Measurements from ENCODE around the gene PDXP. TPM values are rescaled to one million over a fixed set of nuclear protein-coding genes. Genes with fewer than 3 reads are reported as not detected.

PDXP gene
- polyA plus RNA-seq, 1 experiment, result 24.0 TPM

DNA sequence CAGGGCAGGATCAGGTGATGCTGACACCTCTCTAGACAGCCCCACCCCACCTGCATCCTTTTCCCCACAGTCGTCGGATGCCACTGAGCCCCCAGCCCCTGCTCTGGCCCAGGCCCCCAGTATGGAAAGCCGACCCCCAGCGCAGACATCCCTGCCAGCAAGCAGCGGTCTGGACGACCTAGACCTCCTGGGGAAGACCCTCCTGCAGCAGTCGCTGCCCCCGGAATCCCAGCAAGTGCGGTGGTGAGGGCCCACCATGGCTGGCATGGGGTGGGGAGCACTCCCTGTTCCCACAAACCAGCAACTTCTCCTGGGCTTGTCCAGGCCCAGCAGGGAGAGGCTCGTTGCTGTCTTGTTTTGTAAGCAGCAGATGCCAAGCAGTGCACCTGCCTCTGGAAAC lies 28.6 kb upstream of the PDXP start:
- no peak for DNase-seq (ENCODE audit: low read depth)
- TF ChIP-seq, protein P1, sequence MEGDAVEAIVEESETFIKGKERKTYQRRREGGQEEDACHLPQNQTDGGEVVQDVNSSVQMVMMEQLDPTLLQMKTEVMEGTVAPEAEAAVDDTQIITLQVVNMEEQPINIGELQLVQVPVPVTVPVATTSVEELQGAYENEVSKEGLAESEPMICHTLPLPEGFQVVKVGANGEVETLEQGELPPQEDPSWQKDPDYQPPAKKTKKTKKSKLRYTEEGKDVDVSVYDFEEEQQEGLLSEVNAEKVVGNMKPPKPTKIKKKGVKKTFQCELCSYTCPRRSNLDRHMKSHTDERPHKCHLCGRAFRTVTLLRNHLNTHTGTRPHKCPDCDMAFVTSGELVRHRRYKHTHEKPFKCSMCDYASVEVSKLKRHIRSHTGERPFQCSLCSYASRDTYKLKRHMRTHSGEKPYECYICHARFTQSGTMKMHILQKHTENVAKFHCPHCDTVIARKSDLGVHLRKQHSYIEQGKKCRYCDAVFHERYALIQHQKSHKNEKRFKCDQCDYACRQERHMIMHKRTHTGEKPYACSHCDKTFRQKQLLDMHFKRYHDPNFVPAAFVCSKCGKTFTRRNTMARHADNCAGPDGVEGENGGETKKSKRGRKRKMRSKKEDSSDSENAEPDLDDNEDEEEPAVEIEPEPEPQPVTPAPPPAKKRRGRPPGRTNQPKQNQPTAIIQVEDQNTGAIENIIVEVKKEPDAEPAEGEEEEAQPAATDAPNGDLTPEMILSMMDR (IDR thresholded peaks at IDR 0.05; ENCODE audit: insufficient read depth, low read depth, low read length), result no peak
- H3K4me3 ChIP-seq (ENCODE audit: low read depth, low read length), result no peak overlapping the region
- ChIA-PET POLR2A (no interaction called here), CTCF (interaction anchor here (6.3 kb wide), 1 partner anchor 13 kb away, joined by 47 read pairs; no protein-coding TSS in a partner anchor)
- H3K36me3 ChIP-seq (ENCODE audit: control insufficient read depth, insufficient read depth, low read length), result peaks cover 10% of the 10 kb centered on the region
- no peaks in the 10 kb centered on the region for H3K27me3 ChIP-seq (ENCODE audit: control insufficient read depth, insufficient read depth, low read length)

DNA sequence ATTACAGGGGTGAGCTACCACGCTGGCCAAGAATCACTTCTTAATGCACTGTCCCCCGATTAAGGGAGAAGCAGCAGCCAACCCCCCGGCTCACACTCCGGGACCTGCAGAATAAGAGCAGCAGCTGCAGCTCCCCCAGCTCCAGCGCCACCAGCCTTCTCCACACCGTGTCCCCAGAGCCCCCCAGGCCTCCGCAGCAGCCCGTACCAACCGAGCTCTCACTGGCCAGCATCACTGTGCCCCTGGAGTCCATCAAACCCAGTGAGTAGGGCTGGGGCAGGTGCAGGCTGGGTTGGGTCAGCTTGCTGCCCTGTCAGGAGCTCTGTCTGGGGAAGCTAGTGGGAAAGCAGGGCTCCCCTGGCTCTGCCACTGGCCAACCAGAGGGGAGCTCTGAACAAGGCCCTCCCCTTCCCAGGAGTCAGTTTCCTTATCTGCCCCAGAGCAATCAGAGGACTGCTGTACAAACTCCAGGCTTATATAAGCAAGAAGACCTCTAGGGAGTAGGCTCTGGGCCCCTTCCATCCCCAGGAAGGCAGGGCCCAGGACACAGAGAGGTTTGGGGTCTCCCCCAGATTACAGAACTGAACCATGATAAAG lies 27.6 kb upstream of the PDXP start:
- TF ChIP-seq, protein P1 (IDR thresholded peaks at IDR 0.05; ENCODE audit: insufficient read depth, low read depth, low read length), result no peak
- Histone ChIP-seq H3K4me3 (ENCODE audit: low read depth, low read length) (no peak overlapping the region), H3K27me3 (ENCODE audit: control insufficient read depth, insufficient read depth, low read length) (no peaks in the 10 kb centered on the region), H3K36me3 (ENCODE audit: control insufficient read depth, insufficient read depth, low read length) (peaks cover 10% of the 10 kb centered on the region)
- CTCF ChIA-PET, result interaction anchor here (5.1 to 6.5 kb wide), 2 partner anchors 13 to 51 kb away, joined by 41 to 79 read pairs; no protein-coding TSS in a partner anchor
- no peak for DNase-seq (ENCODE audit: low read depth)
- POLR2A ChIA-PET, result no interaction called here

DNA sequence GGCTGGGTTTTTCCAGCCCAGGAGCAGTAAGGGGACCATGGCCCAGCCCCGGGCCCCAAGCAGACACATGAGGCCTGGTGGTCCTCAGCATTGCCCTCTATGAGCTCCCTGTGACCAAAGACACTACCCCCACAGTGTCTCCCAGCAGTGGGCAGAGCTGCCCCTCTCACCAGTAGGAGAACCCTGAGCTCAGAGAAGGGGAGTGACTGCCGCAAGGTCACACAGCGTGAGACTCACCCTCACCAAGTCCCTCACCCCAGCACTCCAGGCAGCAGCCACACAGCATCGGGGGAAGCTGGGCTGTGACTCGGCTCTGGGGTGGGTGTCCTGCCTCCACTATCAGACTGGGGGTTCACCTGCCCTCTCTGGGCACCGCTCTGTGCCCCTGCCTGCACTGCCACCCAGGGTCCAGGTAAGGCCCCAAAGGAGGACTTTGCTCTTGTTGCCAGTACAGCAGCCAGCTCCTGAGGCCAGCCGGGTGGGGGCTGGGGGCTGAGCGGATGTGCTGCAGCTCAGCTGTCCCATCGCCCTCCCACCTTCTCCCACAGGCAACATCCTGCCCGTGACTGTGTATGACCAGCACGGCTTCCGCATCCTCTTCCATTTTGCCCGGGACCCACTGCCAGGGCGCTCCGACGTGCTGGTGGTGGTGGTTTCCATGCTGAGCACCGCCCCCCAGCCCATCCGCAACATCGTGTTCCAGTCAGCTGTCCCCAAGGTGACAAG lies 26.9 kb upstream of the PDXP start:
- DNase-seq (ENCODE audit: low read depth), result no peak
- peaks cover 10% of the 10 kb centered on the region for H3K36me3 ChIP-seq (ENCODE audit: control insufficient read depth, insufficient read depth, low read length)
- no peak overlapping the region for H3K4me3 ChIP-seq (ENCODE audit: low read depth, low read length)
- CTCF ChIA-PET, result interaction anchor here (2.2 to 6.5 kb wide), 4 partner anchors 9 to 90 kb away, joined by 6 to 79 read pairs (median 38); no protein-coding TSS in a partner anchor
- TF ChIP-seq, protein P1 (IDR thresholded peaks at IDR 0.05; ENCODE audit: insufficient read depth, low read depth, low read length), result no peak
- no peaks in the 10 kb centered on the region for H3K27me3 ChIP-seq (ENCODE audit: control insufficient read depth, insufficient read depth, low read length)
- POLR2A ChIA-PET, result interaction anchor here (0.5 kb wide), 1 partner anchor 11 kb away, joined by 3 read pairs; no protein-coding TSS in a partner anchor

DNA sequence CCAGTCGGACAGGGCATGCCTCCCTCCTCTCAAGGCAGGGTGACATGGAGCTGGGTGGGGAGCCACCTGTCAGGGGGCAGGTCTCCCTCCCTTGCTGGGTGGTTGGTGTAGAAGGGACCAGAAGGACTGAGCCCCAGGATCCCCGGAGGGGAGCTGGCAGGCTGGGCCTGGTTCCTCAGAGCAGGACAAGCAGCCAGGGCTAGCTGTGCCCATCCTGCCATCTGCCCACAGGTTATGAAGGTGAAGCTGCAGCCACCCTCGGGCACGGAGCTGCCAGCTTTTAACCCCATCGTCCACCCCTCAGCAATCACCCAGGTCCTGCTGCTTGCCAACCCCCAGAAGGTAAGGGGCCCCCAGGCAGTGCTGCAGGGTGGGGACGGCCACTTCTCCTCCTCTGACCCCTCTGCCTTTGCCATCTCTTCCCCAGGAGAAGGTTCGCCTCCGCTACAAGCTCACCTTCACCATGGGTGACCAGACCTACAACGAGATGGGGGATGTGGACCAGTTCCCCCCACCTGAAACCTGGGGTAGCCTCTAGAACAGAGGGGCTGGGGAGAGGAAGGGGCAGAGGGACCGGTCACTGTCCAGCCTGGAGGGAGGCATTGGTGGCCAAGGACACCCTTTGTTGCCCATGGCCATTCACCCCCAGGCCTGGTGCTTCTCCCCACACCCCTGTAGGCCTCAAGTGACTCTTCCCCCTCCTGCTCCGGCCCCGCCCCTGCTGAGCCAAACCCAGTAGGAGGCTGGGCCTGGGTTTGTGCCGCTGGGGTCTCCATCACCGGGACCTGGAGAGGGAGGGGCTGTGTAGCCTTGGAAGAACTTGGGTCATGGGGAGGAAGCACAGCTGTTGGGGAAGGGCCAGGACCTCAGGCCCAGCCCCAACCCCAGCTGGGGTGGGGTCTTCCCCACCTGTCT lies 26.1 kb upstream of the PDXP start:
- H3K4me3 ChIP-seq (ENCODE audit: low read depth, low read length), result no peak overlapping the region
- TF ChIP-seq, protein P1 (IDR thresholded peaks at IDR 0.05; ENCODE audit: insufficient read depth, low read depth, low read length), result no peak
- ChIA-PET CTCF (interaction anchor here (1.0 to 6.5 kb wide), 10 partner anchors 10 to 159 kb away, joined by 3 to 79 read pairs (median 6); partner anchors contain the start of gene GGA1), POLR2A (interaction anchor here (0.5 to 0.9 kb wide), 3 partner anchors 11 to 44 kb away, joined by 3 to 6 read pairs (median 4); no protein-coding TSS in a partner anchor)
- peaks cover 10% of the 10 kb centered on the region for H3K36me3 ChIP-seq (ENCODE audit: control insufficient read depth, insufficient read depth, low read length)
- DNase-seq (ENCODE audit: low read depth), result no peak
- H3K27me3 ChIP-seq (ENCODE audit: control insufficient read depth, insufficient read depth, low read length), result no peaks in the 10 kb centered on the region

Measured in BJ (cell line).